ENCODE results near the gene KPNA2. TPM values are rescaled to one million over a fixed set of nuclear protein-coding genes. Genes with fewer than 3 reads are reported as not detected.
A peak's percentile ranks its signal among the peaks of the same experiment; 100 is the strongest.

Gene KPNA2
- total and polyA plus RNA-seq, 9 of the 15 experiments (the other 6 are each of a cell fraction or from before 2014, with no cell fraction given): 132 to 984 (median 241) TPM

GRCh38 chr17:67992548-67993152, 42.9 kb upstream of the KPNA2 start (continued):
- TF ChIP-seq, protein P1, sequence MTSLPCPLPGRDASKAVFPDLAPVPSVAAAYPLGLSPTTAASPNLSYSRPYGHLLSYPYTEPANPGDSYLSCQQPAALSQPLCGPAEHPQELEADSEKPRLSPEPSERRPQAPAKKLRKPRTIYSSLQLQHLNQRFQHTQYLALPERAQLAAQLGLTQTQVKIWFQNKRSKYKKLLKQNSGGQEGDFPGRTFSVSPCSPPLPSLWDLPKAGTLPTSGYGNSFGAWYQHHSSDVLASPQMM (CRISPR knock-in tag; IDR thresholded peaks at IDR 0.05): no peak
- TF ChIP-seq ZNF316 (IDR thresholded peaks at IDR 0.05) (0 out of 2 replicates have a peak, but pooled peaks have one; percentile 29), HIVEP1 (CRISPR knock-in tag; IDR thresholded peaks at IDR 0.05) (no peak), EZH2 (IDR thresholded peaks at IDR 0.05; ENCODE audit: borderline replicate concordance, low read depth, low read length) (no peak), CLOCK (CRISPR knock-in tag; IDR thresholded peaks at IDR 0.05; ENCODE audit: borderline replicate concordance) (no peak), SPI1 (IDR thresholded peaks at IDR 0.05; ENCODE audit: borderline replicate concordance, low read depth, low read length) (no peak), U2AF1 (optimal IDR thresholded peaks at IDR 0.05; ENCODE audit: low read depth, low read length) (no peak), LCOR (CRISPR knock-in tag; IDR thresholded peaks at IDR 0.05) (no peak), GTF2F1 (IDR thresholded peaks at IDR 0.05; ENCODE audit: low read depth, low read length) (no peak), THRA (IDR thresholded peaks at IDR 0.05) (no peak), NELFE (IDR thresholded peaks at IDR 0.05; ENCODE audit: insufficient read depth, insufficient read length) (no peak), ADNP (tag; IDR thresholded peaks at IDR 0.05) (no peak), BCOR (IDR thresholded peaks at IDR 0.05) (no peak), ZNF384 (IDR thresholded peaks at IDR 0.05; ENCODE audit: low read depth, low read length) (peak; percentile 44; the same call in 1 of the 2 replicates), ERF (CRISPR knock-in tag; IDR thresholded peaks at IDR 0.05) (no peak), FOXA3 (CRISPR knock-in tag; conservative IDR thresholded peaks at IDR 0.05 in 1 of 2, IDR thresholded peaks at IDR 0.05 in 1 of 2) (no peak; a peak in 1 of 4 replicates), ZNF830 (CRISPR knock-in tag; IDR thresholded peaks at IDR 0.05) (no peak), MIER1 (IDR thresholded peaks at IDR 0.05; ENCODE audit: low read depth) (0 out of 2 replicates have a peak, but pooled peaks have one; percentile 20), CBFB (CRISPR knock-in tag; IDR thresholded peaks at IDR 0.05) (peak; percentile 48; the same call in 1 of the 2 replicates), SP2 (IDR thresholded peaks at IDR 0.05; ENCODE audit: extremely low read depth, low read depth, low read length, poor library complexity, severe bottlenecking) (no peak)
- TF ChIP-seq, protein P2, sequence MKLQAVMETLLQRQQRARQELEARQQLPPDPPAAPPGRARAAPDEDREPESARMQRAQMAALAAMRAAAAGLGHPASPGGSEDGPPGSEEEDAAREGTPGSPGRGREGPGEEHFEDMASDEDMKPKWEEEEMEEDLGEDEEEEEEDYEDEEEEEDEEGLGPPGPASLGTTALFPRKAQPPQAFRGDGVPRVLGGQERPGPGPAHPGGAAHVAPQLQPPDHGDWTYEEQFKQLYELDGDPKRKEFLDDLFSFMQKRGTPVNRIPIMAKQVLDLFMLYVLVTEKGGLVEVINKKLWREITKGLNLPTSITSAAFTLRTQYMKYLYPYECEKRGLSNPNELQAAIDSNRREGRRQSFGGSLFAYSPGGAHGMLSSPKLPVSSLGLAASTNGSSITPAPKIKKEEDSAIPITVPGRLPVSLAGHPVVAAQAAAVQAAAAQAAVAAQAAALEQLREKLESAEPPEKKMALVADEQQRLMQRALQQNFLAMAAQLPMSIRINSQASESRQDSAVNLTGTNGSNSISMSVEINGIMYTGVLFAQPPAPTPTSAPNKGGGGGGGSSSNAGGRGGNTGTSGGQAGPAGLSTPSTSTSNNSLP (IDR thresholded peaks at IDR 0.05; ENCODE audit: borderline replicate concordance, low read depth, low read length): no peak
- TF ChIP-seq, protein P3, sequence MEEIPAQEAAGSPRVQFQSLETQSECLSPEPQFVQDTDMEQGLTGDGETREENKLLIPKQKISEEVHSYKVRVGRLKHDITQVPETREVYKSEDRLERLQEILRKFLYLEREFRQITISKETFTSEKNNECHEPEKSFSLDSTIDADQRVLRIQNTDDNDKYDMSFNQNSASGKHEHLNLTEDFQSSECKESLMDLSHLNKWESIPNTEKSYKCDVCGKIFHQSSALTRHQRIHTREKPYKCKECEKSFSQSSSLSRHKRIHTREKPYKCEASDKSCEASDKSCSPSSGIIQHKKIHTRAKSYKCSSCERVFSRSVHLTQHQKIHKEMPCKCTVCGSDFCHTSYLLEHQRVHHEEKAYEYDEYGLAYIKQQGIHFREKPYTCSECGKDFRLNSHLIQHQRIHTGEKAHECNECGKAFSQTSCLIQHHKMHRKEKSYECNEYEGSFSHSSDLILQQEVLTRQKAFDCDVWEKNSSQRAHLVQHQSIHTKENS (CRISPR knock-in tag; IDR thresholded peaks at IDR 0.05): no peak

Measured in K562 (cell line).